PC-9 (cell line): Measurements from ENCODE around the gene RAD50.

ENCODE experiments used
- CTCF ChIP-seq: fragments of 200-600 bp; sonication (generic); conservative IDR thresholded peaks from 2 replicates; pipeline ENCODE4 v1.6.1; 2017; ENCODE audit warnings: mixed run types, antibody characterized with exemption, mild to moderate bottlenecking, moderate library complexity
- EZH2 ChIP-seq: fragments of 200-600 bp; sonication (generic); IDR thresholded peaks from 2 replicates; pipeline ENCODE4 v1.8.0; 2017; ENCODE audit warnings: antibody characterized with exemption, low read depth

GRCh38 chr5:132679166-132679565, 122.4 kb downstream of the RAD50 start:
- TF ChIP-seq CTCF (no peak), EZH2 (no peak)
